ENCODE data around the gene RNF141. TPM values are rescaled to one million over a fixed set of nuclear protein-coding genes. Genes with fewer than 3 reads are reported as not detected.
A peak's percentile ranks its signal among the peaks of the same experiment; 100 is the strongest.

Gene RNF141, protein sequence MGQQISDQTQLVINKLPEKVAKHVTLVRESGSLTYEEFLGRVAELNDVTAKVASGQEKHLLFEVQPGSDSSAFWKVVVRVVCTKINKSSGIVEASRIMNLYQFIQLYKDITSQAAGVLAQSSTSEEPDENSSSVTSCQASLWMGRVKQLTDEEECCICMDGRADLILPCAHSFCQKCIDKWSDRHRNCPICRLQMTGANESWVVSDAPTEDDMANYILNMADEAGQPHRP
- total RNA-seq, result 54.0 TPM
- long read RNA-seq, full-length matches to known transcripts, result 50 of 54 reads
- long read RNA-seq, partial matches to known transcripts, result 2 of 54 reads
- long read RNA-seq, other reads (novel, unspliced or antisense), result 2 of 54 reads

DNA sequence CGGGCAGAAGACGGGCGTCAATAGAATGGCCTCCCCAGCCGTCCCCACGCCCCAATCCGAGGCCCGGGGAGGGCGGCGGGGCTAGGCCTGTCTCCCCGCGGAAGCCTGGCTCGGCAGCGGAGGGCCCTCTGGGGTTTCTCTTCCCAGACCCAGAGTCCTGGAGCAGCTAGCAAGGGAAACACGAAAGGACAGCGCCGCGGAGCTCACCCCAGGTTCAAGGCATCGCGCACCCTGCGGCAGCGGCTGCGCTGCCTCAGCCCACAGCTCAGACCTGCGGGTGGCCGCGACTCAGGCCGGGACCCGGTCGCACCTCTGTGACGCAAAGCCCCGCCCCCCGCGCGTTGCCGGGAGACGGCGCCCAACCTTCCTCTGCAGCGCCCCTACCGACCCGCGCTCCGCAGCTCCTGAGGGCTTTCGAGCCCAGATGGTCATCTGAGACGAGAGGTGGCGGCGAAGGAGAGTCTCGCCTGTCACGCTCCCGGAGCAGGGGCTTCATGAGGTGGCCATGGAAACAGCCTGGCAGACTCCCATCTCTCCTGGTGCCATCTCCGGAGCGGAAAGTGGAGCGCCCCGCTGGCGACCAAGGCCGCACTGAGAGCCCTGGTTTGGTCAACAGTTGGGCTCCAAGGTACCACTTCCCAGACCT is at the start of gene RNF141:
RNF141 (minus strand) TSS at position 273 of the 646 bp plus-strand sequence. CDS start 7,029 bp downstream, outside the sequence.
- peak; percentile 99 for DNase-seq (ENCODE audit: low spot score)

DNA sequence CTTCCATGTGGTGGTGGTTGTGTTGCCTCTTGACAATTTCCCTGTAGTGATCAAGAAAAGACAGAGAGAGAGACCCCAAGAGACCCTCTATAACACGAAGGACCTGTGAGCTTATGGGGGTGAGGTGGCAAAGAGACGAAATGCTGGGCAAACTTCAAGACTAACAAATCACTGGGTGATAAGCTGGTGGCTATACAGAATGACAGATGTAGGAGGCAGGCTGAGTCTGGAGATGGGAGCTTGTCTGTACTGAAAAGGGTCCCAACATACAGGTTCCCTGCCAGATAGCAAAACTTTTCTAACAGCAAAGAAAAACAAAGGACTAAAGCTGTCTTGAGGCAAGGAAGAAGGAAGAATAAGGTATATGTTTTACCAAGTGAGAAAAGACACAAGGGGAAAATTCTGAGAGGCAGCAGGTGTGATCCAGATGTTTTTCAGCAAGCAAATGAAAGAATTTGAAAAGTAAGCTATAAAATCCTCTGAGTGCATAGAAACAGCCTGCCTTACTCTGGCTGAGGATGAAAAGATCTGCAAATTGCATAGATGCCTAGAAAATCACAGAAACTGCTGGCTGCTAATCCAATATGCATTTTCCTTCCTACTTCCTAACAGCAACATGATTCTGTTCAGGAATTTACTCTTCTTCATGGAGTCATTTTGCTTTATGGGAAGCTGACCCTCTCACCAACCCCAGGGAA is 49.4 kb upstream of the RNF141 start:
- DNase-seq (ENCODE audit: low spot score), result no peak

DNA sequence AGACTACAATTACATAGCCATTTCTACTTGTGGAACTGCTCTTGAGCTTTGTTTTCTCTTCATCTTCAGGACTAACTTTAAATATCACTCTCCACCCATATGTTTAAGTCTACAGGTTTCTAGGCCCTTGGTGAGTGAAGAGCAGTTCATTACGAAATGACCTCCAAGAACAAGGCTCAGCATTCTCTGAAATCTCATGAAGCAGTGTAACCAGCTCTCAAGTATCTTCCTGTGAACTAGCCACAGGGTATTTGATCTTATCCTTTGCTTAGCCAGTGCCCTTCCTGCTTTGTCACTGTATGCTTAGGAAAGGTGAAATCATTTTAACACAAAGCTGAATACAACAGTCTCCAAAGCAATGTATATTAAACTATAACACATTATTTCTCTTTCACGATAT is 47.9 kb upstream of the RNF141 start:
- DNase-seq (ENCODE audit: low spot score), result no peak

DNA sequence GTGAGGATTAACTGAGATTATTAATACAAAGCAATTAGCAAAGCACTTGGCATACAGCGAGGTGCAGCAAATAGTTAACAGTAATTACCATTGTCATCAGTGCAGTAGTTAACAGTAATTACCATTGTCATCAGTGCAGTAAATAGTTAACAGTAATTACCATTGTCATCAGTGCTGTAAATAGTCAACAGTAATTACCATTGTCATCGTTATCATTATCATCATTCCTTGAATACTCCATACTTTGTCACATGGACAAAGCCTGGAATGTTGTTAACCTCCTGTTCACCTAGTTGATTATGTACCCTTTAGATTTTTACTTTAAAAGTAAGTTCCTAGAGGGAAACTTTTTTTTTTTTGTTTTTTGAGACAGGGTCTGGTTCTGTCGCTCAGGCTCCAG is 47.0 kb upstream of the RNF141 start:
- no peak for DNase-seq (ENCODE audit: low spot score)

DNA sequence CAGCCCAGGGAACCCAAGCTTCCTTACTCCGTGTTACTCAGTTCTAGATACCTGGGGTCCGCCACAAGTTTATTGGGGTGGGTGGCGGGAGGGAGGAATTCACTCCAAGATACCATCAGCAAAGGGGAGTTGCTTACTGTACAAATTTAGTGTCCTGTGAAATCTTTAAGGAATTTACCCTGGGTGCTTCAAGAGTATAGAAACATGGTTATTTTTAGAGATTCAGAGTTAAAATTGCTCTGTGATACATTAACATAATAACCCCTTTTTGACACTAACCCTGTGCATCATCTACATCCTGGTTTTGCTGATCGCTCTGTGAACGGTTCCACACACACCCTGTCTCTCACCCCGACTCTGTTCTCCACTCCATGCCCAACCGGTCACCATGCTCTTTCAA is 46.4 kb upstream of the RNF141 start:
- DNase-seq (ENCODE audit: low spot score), result no peak

DNA sequence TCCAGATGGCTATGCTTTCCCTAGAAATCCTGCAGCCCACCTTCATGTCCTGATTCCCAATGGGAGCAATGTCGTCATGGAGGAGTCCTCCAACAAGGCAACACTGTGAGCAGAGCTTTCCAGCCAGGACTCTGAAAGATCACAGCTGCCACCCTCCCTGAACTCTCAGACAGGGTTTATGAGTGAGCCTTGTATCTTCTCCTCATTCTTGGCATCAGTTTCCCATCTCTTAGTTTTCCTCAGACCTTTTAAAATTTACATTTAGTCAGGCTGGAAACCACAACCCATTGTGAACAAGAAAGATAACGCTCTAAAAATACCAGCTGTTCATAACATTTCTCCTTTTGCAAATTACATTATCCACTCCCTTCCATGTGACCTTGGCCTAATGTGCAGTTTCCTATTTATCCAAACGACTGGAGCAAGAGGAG is 43.1 kb upstream of the RNF141 start:
- no peak for DNase-seq (ENCODE audit: low spot score)

GRCh38 chr11:10581481-10582019 is 40.6 kb upstream of the RNF141 start:
- no peak for DNase-seq (ENCODE audit: low spot score)

- DNase-seq (ENCODE audit: low spot score), result no peak
Observed at GRCh38 chr11:10580623-10581022, 39.6 kb upstream of the RNF141 start.

GRCh38 chr11:10579700-10580099 is 38.7 kb upstream of the RNF141 start:
- no peak for DNase-seq (ENCODE audit: low spot score)

DNA sequence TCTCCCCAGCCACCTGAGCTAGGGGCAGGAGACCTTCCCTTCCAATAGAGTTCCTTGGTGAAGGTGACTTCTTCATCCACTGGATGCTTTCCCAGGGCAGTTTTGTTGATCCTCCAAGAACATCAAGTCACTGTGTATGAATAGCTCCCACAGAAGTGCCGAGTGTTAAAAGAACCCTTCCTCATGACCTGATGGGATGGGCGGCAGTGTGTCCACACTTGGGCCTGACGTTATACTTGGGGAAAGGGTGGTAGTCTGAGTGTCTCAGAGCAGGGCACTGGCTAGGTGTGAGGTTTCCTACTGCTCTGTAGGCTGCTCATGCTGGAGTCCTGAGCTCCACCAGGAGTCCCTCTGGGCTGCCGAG is 35.0 kb upstream of the RNF141 start:
- DNase-seq (ENCODE audit: low spot score), result no peak

- DNase-seq (ENCODE audit: low spot score), result no peak
Observed at GRCh38 chr11:10575346-10576034, 34.5 kb upstream of the RNF141 start.

DNA sequence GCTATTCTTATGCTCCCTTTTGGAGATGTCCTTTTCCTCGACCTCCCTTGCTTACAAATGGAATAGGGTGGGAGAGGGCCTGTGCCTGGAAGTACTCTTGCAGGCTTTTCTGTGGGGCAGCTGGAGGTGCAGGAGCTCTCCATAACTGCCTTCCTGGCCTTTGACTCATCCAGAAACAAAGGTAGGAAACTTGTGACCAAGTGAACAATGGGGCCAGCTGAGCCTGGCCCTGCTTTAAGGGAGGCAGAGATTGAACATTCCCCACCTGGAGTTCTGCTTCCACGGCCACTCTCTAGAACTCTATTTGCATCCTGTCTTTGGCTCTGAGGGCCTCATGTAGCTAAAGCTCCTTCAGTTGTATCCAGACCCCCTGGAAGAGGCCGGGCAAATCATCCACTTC is 32.6 kb upstream of the RNF141 start:
- no peak for DNase-seq (ENCODE audit: low spot score)

DNA sequence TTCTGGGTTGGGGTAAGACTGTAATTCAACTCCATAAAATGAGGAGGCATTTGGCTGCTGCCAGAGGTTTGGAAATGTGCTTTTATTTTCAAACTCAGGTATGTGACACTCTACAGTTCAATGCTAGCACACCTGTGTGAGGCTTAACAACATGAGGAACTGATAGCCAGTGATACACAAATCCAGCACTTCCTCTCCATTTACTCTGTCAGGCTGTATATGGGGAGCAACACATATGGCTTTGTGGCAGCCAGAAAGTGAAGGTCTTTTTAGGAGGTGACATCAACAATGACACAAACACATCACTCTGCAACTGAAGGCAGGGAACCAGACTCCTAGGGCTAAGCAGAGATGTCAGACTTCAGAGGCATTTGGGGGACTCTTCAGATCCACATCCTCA is 32.0 kb upstream of the RNF141 start:
- DNase-seq (ENCODE audit: low spot score), result no peak

DNA sequence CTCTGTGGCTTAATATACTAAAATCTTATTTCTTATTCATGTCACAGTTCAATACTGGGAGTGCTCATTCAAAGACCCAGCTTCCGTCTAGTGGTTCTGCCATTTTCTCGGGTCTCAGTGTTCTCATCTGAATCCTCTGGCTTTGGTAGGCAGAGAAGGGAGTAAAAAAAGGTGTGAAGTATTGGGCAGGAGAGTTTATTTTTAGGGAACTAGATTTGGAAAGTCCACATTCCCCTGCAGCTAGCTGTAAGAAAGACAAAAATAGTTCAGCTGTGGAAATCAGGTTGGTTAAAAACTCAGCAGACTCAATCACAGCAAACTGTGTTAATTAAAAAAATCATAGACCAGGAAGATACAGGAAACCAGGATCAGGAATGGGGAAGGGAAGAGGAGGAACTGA is 31.5 kb upstream of the RNF141 start:
- no peak for DNase-seq (ENCODE audit: low spot score)

DNA sequence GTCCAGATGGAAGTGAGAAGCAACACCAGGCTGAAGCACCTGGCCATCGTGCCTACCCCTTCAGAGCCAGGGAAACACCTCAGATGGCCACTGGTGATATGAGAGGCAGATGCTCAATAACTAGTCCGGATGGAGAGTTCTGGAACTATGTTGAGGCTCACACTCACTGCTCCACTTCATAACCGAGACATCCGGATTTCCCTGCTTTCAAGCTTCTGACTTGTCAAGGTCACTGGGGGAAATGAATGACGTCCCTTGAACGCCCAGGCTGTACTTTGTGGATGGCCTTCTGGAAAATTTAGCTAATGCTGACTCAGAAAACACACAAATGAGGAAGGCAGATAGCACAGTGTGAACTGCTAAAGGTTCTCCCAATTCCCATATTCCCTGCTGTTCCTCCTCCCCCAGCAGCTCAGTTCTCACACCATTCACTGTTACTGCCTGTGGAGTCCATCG is 27.5 kb upstream of the RNF141 start, which contains the start of gene LYVE1:
LYVE1 (minus strand) TSS at position 180 of the 456 bp plus-strand sequence; CDS start at position 47, 133 bp downstream.
- DNase-seq (ENCODE audit: low spot score), result no peak

DNA sequence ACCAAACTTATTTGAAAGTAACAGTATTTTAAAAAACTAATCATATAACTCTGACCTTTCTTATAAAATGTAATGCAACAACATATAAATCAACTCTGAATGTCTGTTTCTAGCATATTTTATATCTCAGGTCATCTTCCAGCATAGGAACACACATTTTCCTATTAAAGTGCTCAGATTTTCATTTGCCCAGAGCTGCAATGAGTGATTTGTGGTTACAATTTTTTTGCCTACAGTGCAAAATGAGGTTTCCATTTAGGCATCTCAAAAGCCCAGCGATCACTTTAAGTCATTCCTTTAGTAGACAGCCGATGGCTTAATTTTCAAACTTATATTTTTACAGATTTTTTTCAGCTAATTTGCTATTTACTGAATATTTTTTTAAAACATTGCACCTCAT is 26.5 kb upstream of the RNF141 start:
- DNase-seq (ENCODE audit: low spot score), result no peak

DNA sequence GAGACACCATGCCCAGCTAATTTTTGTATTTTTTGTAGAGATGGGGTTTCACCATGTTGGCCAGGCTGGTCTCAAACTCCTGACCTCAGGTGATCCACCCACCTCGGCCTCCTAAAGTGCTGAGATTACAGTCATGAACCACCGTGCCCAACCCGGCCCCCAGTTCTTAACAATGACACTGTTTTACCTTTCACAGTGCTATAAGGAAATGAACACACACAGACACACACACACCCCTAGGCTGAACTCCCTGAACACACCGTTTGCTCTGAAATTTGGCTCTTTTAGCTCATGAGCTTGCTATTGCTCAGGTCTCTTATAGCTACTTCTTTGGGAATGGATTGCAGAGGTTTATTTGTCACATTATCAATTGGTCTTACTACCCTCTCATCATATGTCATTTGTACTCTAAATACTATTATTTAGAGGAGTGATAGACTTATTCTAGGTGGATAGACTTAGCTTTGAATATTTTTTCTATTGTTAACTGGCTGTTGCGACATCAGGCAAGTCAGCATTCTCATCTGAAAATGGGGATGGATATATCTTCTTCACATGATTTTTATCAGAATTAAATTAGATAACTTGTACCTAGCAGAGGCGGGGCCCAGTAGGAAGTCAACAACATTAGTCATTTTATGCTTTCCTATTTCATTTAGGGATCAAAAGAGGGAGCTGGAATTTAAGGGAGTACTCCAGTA is 25.4 kb upstream of the RNF141 start:
- no peak for DNase-seq (ENCODE audit: low spot score)

DNA sequence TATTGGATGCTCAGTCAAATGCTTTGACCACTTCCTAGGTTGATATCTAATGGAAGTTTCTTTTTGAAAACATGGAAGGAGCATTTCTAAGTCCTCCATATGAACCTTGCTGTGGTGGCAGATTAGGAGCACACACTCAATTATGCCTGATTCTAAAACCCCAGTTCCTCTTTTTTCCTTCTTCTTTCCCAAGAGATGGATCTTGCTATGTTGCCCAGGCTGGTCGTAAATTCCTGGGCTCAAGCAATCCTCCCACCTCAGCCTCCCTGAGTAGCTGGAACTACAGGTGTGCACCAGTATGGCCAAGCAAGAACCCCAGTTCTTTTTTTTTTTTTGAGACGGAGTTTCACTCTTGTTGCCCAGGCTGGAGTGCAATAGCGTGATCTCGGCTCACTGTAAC is 24.5 kb upstream of the RNF141 start:
- DNase-seq (ENCODE audit: low spot score), result no peak

DNA sequence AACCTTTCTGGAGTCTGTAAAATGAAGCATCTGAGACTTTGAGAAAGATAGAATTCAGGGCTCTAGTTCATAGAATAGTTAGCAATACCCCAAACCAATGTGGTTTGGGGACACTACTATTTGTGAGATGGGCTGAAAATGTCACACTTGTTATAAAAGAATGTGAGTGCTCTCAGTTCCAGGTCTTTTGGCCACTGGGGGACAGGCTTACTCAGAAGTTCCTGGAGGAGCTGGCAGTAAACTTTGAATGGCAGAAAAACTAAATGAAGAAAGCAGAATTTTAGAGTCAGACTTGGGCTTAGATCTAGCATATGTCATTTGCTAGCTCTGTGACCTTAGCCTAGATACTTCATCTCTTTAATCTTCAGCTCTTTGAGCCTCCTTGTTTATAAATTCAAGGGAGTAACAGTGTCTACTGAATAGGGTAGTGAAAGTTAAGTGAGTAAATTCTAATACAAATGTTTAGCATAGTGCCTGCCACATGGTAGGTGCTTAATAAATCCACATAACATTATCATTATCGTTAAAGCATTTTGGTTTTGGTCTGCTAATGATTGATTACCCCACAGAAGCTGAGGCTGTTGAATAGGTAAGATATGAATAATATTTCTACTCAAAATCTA is 23.8 kb upstream of the RNF141 start:
- no peak for DNase-seq (ENCODE audit: low spot score)

DNA sequence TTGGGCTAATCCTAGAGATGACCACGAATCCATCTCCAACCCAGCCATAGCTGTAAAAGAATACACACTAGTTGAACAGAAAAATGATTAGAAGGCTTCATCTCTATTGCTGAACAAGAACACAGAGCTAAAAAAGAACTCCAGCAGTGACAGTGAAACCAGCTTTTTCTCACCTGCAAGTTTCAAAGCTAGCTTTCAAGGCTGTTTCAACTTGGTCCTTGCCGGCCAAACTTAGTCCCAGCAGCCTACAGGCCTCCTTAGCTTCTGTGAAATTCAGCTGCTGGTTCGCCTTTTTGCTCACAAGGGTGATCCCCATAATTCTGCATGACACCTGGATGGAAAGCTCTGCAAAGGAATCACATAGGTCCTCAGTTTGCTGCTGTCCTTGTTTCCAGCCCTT is 23.0 kb upstream of the RNF141 start:
- DNase-seq (ENCODE audit: low spot score), result no peak
